Measurements from ENCODE around the gene SRM.
"Not testable (repeated sequence)": the region's sequence is repeated elsewhere in the genome, so short reads cannot be mapped to it uniquely, and the experiment has no call there.

The SRM gene

GRCh38 chr1:11064942-11065341 lies 5.1 kb upstream of the SRM start:
- DNase-seq (ENCODE audit: low read depth): no peak

- DNase-seq (ENCODE audit: low read depth): not testable (repeated sequence)
Measured at GRCh38 chr1:11063937-11064537, 4.2 kb upstream of the SRM start.

GRCh38 chr1:11062965-11063401 lies 3.2 kb upstream of the SRM start:
- DNase-seq (ENCODE audit: low read depth): no peak

- no peak for DNase-seq (ENCODE audit: low read depth)
Measured at GRCh38 chr1:11061652-11062365, 2.0 kb upstream of the SRM start.

- no peak for DNase-seq (ENCODE audit: low read depth)
Measured at GRCh38 chr1:11059155-11059967, 457 bp downstream of the SRM start.

- no peak for DNase-seq (ENCODE audit: low read depth)
Measured at GRCh38 chr1:11058595-11059154, 1.1 kb downstream of the SRM start.

- DNase-seq (ENCODE audit: low read depth): no peak
Measured at GRCh38 chr1:11058026-11058425, 1.8 kb downstream of the SRM start.

- DNase-seq (ENCODE audit: low read depth): no peak
Measured at GRCh38 chr1:11057477-11057876, 2.3 kb downstream of the SRM start.

- no peak for DNase-seq (ENCODE audit: low read depth)
Measured at GRCh38 chr1:11056504-11056903, 3.3 kb downstream of the SRM start.

GRCh38 chr1:11055676-11056075 lies 4.1 kb downstream of the SRM start:
- DNase-seq (ENCODE audit: low read depth): no peak

GRCh38 chr1:11054666-11055065 lies 5.2 kb downstream of the SRM start:
- DNase-seq (ENCODE audit: low read depth): no peak

- no peak for DNase-seq (ENCODE audit: low read depth)
Measured at GRCh38 chr1:11054181-11054580, 5.6 kb downstream of the SRM start.

GRCh38 chr1:11053758-11054137 lies 6.1 kb downstream of the SRM start:
- DNase-seq (ENCODE audit: low read depth): no peak

GRCh38 chr1:11052839-11053757 lies 6.7 kb downstream of the SRM start:
- DNase-seq (ENCODE audit: low read depth): no peak

- no peak for DNase-seq (ENCODE audit: low read depth)
Measured at GRCh38 chr1:11051781-11052511, 7.9 kb downstream of the SRM start.

GRCh38 chr1:11051121-11051520 lies 8.7 kb downstream of the SRM start:
- not testable (repeated sequence) for DNase-seq (ENCODE audit: low read depth)

- DNase-seq (ENCODE audit: low read depth): no peak
Measured at GRCh38 chr1:11046625-11047365, 13.0 kb downstream of the SRM start, which contains the start of gene MASP2. Gene MASP2, minus strand, starts transcription at chr1:11047239. Its CDS starts 32 bp downstream, at chr1:11047207.

- DNase-seq (ENCODE audit: low read depth): no peak
Measured at GRCh38 chr1:11046270-11046566, 13.6 kb downstream of the SRM start.

GRCh38 chr1:11045428-11046269 lies 14.2 kb downstream of the SRM start:
- no peak for DNase-seq (ENCODE audit: low read depth)
